Esophagus squamous epithelium (tissue), 4 donors: ENCODE measurements around the gene GPX4.

Source experiments
- CTCF ChIP-seq, 6 experiments: fragments of 450-650 bp in 4 of 6; fragments of 200-600 bp in 2 of 6; sonication (generic) in 2 of 6; IDR thresholded peaks; one replicate each; pipeline ENCODE4 v1.5.1; 2016 to 2019; ENCODE audit warnings: antibody characterized with exemption in 6 of 6, mild to moderate bottlenecking in 4 of 6, moderate library complexity in 4 of 6
- POLR2A ChIP-seq, 4 donors: fragments of 450-650 bp; IDR thresholded peaks; one replicate each; pipeline ENCODE4 v1.6.1; 2017; ENCODE audit warnings: antibody characterized with exemption in 4 of 4, mild to moderate bottlenecking in 4 of 4, moderate library complexity in 3 of 4

- TF ChIP-seq CTCF (IDR thresholded peaks at IDR 0.05), result no peak
- no peak for TF ChIP-seq POLR2A (IDR thresholded peaks at IDR 0.05)
Measured at GRCh38 chr19:1128106-1128505, 24.3 kb downstream of the GPX4 start.
